ENCODE data around the gene EDA2R. TPM values are rescaled to one million over a fixed set of nuclear protein-coding genes. Genes with fewer than 3 reads are reported as not detected.

EDA2R gene
- total RNA-seq, 1 donor, result 18.1 TPM

GRCh38 chrX:66675541-66675940 is 36.7 kb upstream of the EDA2R start:
- no peak overlapping the region for H3K4me3 ChIP-seq (ENCODE audit: low read depth, low read length)
- TF ChIP-seq CTCF (IDR thresholded peaks at IDR 0.05; ENCODE audit: insufficient read depth, low read depth, low read length), result no peak
- no peak for DNase-seq (ENCODE audit: low read depth)

- no peak for DNase-seq (ENCODE audit: low read depth)
- no peak for TF ChIP-seq CTCF (IDR thresholded peaks at IDR 0.05; ENCODE audit: insufficient read depth, low read depth, low read length)
These were observed 35.6 kb upstream of the EDA2R start for GRCh38 chrX:66674506-66674905.

GRCh38 chrX:66672106-66672505 is 33.2 kb upstream of the EDA2R start:
- no peak for DNase-seq (ENCODE audit: low read depth)
- TF ChIP-seq CTCF (IDR thresholded peaks at IDR 0.05; ENCODE audit: insufficient read depth, low read depth, low read length), result no peak
- no peak overlapping the region for H3K4me3 ChIP-seq (ENCODE audit: low read depth, low read length)

More at GRCh38 chrX:66674506-66674905, 35.6 kb upstream of the EDA2R start:
- no peak overlapping the region for H3K4me3 ChIP-seq (ENCODE audit: low read depth, low read length)

GRCh38 chrX:66654411-66654810 is 15.5 kb upstream of the EDA2R start:
- DNase-seq (ENCODE audit: low read depth), result no peak
- TF ChIP-seq CTCF (IDR thresholded peaks at IDR 0.05; ENCODE audit: insufficient read depth, low read depth, low read length), result no peak
- H3K4me3 ChIP-seq (ENCODE audit: low read depth, low read length), result no peak overlapping the region

DNA sequence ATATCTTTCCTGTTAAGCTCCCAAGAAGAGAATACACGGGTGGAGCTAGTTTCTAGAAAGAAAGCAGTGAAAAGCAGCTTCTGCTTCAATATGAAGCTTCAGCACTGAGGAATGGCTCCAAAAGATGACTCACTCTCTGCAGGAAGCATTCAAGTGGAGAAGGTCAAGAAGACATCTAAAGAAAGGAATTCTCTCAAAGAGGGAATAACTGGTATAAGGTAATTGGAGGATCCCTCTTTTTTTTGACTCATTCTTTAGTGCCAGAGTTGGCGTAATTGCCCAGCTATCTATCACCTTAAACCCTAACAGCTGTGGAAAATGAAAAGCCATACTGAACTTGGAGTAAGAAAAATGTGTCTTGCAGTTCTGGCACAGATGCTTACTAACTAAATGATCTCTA is 3.5 kb downstream of the EDA2R start:
- no peak overlapping the region for H3K4me3 ChIP-seq (ENCODE audit: low read depth, low read length)
- TF ChIP-seq CTCF (IDR thresholded peaks at IDR 0.05; ENCODE audit: insufficient read depth, low read depth, low read length), result no peak
- peak; percentile 57 for DNase-seq (ENCODE audit: low read depth)

- peak; percentile 19 for DNase-seq (ENCODE audit: low read depth)
- no peak for TF ChIP-seq CTCF (IDR thresholded peaks at IDR 0.05; ENCODE audit: insufficient read depth, low read depth, low read length)
- H3K4me3 ChIP-seq (ENCODE audit: low read depth, low read length), result no peak overlapping the region
These were observed 4.6 kb downstream of the EDA2R start for GRCh38 chrX:66634272-66634671.

DNA sequence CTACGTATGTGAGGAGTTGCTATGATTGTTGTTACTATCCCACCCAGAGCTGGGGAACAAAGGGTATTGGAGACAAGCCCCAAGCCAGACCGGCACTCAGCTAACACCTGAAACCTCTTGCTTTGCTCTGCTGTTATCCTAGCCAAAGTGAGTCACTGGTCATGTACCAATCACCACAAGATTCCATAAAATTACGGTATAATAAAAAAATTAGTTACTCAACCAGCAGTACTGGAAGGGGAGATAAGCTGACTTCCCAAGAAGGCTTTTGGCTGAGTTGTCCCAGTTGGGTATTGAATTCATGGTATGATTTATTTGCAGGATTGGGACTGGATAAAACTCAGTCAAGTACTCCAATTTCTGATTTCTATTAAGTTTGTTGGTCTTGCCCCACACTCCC is 5.3 kb downstream of the EDA2R start:
- DNase-seq (ENCODE audit: low read depth), result peak; percentile 52
- H3K4me3 ChIP-seq (ENCODE audit: low read depth, low read length), result no peak overlapping the region
- no peak for TF ChIP-seq CTCF (IDR thresholded peaks at IDR 0.05; ENCODE audit: insufficient read depth, low read depth, low read length)

Data from fibroblast of villous mesenchyme (primary cell).